Fibroblast of pulmonary artery (primary cell): ENCODE results near the gene MINDY4.

Experiments used
- DNase-seq: peaks from one replicate; pipeline ENCODE4 v3.0.0-alpha.2; 2010; ENCODE audit warnings: low read depth
- H3K4me3 ChIP-seq: replicated peaks from 2 replicates; pipeline ENCODE4 v1.5.1; 2011; ENCODE audit warnings: low read depth, mild to moderate bottlenecking, control low read depth, low read length, moderate library complexity
- TF ChIP-seq, protein P1 (sequence below): IDR thresholded peaks from 2 replicates; pipeline ENCODE4 v1.5.1; 2011; ENCODE audit warnings: mild to moderate bottlenecking, control low read depth, low read length, inconsistent platforms; ENCODE audit errors: missing control alignments

Gene MINDY4

GRCh38 chr7:30846378-30846777 lies 75.2 kb downstream of the MINDY4 start:
- TF ChIP-seq, protein P1, sequence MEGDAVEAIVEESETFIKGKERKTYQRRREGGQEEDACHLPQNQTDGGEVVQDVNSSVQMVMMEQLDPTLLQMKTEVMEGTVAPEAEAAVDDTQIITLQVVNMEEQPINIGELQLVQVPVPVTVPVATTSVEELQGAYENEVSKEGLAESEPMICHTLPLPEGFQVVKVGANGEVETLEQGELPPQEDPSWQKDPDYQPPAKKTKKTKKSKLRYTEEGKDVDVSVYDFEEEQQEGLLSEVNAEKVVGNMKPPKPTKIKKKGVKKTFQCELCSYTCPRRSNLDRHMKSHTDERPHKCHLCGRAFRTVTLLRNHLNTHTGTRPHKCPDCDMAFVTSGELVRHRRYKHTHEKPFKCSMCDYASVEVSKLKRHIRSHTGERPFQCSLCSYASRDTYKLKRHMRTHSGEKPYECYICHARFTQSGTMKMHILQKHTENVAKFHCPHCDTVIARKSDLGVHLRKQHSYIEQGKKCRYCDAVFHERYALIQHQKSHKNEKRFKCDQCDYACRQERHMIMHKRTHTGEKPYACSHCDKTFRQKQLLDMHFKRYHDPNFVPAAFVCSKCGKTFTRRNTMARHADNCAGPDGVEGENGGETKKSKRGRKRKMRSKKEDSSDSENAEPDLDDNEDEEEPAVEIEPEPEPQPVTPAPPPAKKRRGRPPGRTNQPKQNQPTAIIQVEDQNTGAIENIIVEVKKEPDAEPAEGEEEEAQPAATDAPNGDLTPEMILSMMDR, result no peak
- no peak overlapping the region for H3K4me3 ChIP-seq
- no peak for DNase-seq

GRCh38 chr7:30848121-30848855 lies 77.1 kb downstream of the MINDY4 start:
- DNase-seq, result no peak
- H3K4me3 ChIP-seq, result no peak overlapping the region
- TF ChIP-seq, protein P1, result no peak

DNA sequence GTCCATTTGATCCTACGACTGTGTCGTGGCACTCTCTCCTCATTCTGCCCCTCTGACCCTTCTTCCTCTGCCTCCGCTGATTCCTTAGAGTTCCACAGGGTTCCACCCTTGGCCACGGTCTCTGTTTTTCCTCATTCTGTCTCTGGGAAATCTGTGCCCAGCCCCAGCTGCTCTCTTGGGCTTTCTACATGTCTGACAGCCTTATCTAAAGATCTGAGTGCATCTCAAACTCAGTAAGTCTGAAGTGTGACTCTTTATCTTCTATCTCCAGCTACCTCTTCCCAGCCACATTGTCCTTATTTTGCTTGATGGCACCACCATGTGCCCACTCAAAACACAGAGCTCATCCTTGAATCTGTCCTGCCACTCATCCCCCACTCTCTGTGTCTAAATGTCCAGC lies 78.3 kb downstream of the MINDY4 start:
- DNase-seq, result no peak
- TF ChIP-seq, protein P1, result no peak
- no peak overlapping the region for H3K4me3 ChIP-seq

GRCh38 chr7:30850426-30850825 lies 79.2 kb downstream of the MINDY4 start:
- TF ChIP-seq, protein P1, result no peak
- H3K4me3 ChIP-seq, result no peak overlapping the region

DNA sequence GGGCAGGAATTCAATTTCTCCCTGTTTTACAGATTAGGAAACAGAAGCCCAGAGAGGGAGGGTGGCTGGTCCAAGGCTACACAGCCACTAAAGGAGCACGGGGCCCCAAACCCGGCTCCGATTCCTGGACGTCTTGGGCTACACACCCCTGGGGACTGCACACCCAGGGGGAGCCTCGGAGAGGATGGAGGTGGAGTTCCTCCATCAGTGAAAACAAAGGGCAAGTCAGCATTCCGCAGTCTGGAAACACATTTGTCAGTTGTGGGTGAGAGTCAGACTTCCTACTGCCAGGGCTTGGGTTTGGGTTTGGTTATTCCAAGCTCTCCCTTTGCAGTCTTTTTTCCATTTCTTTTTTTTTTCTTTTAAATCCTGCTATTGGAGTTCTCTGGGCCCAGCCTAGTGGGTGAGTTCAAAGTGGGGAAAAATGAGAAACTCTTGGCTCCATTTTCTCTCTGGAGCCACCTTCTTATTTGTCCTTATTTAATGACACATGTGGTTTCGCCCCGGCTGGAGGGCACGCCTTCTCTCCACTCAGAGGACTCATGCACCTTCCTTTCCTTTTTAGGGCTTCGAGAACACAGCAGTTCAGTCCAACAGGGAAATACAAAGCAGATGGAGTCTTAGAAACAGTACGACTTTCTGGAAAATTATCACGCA lies 80.6 kb downstream of the MINDY4 start:
- TF ChIP-seq, protein P1, result no peak
- no peak for DNase-seq
- H3K4me3 ChIP-seq, result no peak overlapping the region

More at GRCh38 chr7:30850426-30850825, 79.2 kb downstream of the MINDY4 start:
- no peak for DNase-seq

GRCh38 chr7:30852308-30852684 lies 81.1 kb downstream of the MINDY4 start:
- TF ChIP-seq, protein P1, result no peak
- no peak overlapping the region for H3K4me3 ChIP-seq
- DNase-seq, result no peak

- TF ChIP-seq, protein P1, result no peak
- H3K4me3 ChIP-seq, result no peak overlapping the region
- DNase-seq, result no peak
These were observed 81.6 kb downstream of the MINDY4 start for GRCh38 chr7:30852744-30853288.
